Vagina (tissue), 2 donors: Measurements from ENCODE around the gene EEF2K. TPM values are rescaled to one million over a fixed set of nuclear protein-coding genes. Genes with fewer than 3 reads are reported as not detected.
"Not testable (repeated sequence)": the region's sequence is repeated elsewhere in the genome, so short reads cannot be mapped to it uniquely, and the experiment has no call there.

Source experiments
- DNase-seq, 2 donors: peaks; one replicate each; pipeline ENCODE4 v3.0.0-alpha.2; 2017; ENCODE audit errors: extremely low spot score in 2 of 2
- H3K27ac ChIP-seq: fragments of 200-600 bp; sonication (generic); one replicate; pipeline ENCODE4 v1.5.1; 2019
- H3K27me3 ChIP-seq: fragments of 200-600 bp; sonication (generic); one replicate; pipeline ENCODE4 v1.5.1; 2019
- H3K36me3 ChIP-seq, 2 donors: fragments of 200-600 bp; sonication (generic); one replicate each; pipeline ENCODE4 v1.5.1; 2017 to 2019
- H3K4me1 ChIP-seq: fragments of 200-600 bp; sonication (generic); one replicate; pipeline ENCODE4 v1.5.1; 2019
- H3K4me3 ChIP-seq, 2 donors: fragments of 200-600 bp; sonication (generic); 1 replicate in 1 of 2; 2 replicates in 1 of 2; pipeline ENCODE4 v1.5.1; 2016 to 2019
- H3K9me3 ChIP-seq: fragments of 200-600 bp; sonication (generic); one replicate; pipeline ENCODE4 v1.5.1; 2019
- POLR2A ChIP-seq, 2 donors: fragments of 450-650 bp; IDR thresholded peaks; one replicate each; pipeline ENCODE4 v1.6.1; 2017; ENCODE audit warnings: antibody characterized with exemption in 2 of 2, mild to moderate bottlenecking in 2 of 2, moderate library complexity in 2 of 2
- POLR2AphosphoS5 ChIP-seq, 2 donors: sonication (generic); formaldehyde crosslinking; IDR thresholded peaks; one replicate each; pipeline ENCODE4 v1.9.0; 2017; ENCODE audit warnings: antibody characterized with exemption in 2 of 2, mild to moderate bottlenecking in 2 of 2, low read depth in 1 of 2; ENCODE audit not compliant: insufficient read depth in 1 of 2
- intact Hi-C: fragments of 100-400 bp; cut with DNase I; formaldehyde crosslinking; loops from one replicate; pipeline ENCODE4 v1.15.1; 2023
- total RNA-seq: library from RNA; depleted of rRNA; stranded (reverse); fragments of >200 nt; gene quantifications from one replicate; pipeline ENCODE4 v1.2.3, GENCODE V29; 2016
- TF ChIP-seq, protein P1 (sequence below), 3 experiments: fragments of 450-650 bp in 2 of 3; fragments of 200-600 bp in 1 of 3; sonication (generic) in 1 of 3; IDR thresholded peaks; one replicate each; pipeline ENCODE4 v1.5.1; 2017 to 2019; ENCODE audit warnings: antibody characterized with exemption in 3 of 3, mild to moderate bottlenecking in 2 of 3, moderate library complexity in 2 of 3

EEF2K gene
- total RNA-seq, 1 donor from 2014 or later: 50.3 TPM

DNA sequence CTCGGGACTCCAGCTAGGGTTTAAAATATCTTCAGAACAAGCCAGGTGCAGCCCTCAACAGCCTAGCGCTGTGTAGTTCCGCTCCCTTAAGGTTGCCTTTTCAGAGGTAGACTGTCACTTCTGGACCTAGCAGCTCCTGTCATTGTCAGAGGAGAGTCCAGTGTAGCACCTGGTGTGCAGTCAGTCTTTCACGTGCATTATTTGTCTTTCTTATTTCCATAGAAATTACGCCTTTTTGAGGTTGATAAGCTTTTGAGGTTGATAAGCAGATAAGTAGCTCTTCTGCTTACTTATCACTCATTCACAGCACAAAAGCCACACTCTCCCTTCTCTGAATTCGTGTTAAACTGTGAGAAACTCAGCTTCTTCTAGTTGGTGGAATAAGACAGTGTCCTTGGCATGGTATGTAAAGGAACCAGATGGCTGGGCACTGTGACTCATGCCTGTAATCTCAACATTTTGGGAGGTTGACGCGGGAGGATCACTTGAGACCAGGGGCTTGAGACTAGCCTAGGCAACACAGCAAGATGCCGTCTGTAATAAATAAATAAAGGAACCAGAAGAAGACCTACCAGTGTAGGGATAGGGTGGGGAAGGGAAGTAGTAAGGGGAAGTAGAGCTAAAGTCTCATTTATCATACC lies 10.2 kb downstream of the EEF2K start:
- intact Hi-C loops: no loop called here
- TF ChIP-seq, protein P1, sequence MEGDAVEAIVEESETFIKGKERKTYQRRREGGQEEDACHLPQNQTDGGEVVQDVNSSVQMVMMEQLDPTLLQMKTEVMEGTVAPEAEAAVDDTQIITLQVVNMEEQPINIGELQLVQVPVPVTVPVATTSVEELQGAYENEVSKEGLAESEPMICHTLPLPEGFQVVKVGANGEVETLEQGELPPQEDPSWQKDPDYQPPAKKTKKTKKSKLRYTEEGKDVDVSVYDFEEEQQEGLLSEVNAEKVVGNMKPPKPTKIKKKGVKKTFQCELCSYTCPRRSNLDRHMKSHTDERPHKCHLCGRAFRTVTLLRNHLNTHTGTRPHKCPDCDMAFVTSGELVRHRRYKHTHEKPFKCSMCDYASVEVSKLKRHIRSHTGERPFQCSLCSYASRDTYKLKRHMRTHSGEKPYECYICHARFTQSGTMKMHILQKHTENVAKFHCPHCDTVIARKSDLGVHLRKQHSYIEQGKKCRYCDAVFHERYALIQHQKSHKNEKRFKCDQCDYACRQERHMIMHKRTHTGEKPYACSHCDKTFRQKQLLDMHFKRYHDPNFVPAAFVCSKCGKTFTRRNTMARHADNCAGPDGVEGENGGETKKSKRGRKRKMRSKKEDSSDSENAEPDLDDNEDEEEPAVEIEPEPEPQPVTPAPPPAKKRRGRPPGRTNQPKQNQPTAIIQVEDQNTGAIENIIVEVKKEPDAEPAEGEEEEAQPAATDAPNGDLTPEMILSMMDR (IDR thresholded peaks at IDR 0.05): no peak
- no peak for TF ChIP-seq POLR2A (IDR thresholded peaks at IDR 0.05)
- H3K36me3 ChIP-seq: peaks cover 0 to 7% of the 10 kb centered on the region in 2 donors

DNA sequence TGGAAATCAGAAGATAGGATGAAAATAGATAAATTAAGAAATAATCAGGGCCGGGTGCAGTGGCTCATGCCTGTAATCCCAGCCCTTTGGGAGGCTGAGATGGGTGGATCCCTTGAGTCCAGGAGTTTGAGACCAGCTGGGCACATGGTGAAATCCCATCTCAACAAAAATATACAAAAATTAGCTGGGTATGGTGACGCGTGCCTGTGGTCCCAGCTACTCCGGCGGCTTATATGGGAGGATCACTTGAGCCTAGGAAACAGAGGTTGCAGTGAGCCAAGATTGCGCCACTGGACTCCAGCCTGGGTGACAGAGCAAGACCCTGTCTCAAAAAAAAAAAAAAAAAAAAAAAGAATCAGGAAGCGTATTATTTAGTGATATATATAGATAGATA lies 10.8 kb downstream of the EEF2K start:
- intact Hi-C loops, DNase-seq, H3K4me3 ChIP-seq, H3K36me3 ChIP-seq, H3K9me3 ChIP-seq, H3K27ac ChIP-seq, H3K27me3 ChIP-seq: not testable (repeated sequence)
- peaks cover 49% of the 10 kb centered on the region for H3K4me1 ChIP-seq

More for the DNA sequence above, 10.2 kb downstream of the EEF2K start:
- DNase-seq: no peak
- Histone ChIP-seq H3K27me3 (no peaks in the 10 kb centered on the region), H3K4me1 (peaks cover 55% of the 10 kb centered on the region), H3K4me3 (no peak overlapping the region), H3K27ac (no peak overlapping the region), H3K9me3 (no peaks in the 10 kb centered on the region)

DNA sequence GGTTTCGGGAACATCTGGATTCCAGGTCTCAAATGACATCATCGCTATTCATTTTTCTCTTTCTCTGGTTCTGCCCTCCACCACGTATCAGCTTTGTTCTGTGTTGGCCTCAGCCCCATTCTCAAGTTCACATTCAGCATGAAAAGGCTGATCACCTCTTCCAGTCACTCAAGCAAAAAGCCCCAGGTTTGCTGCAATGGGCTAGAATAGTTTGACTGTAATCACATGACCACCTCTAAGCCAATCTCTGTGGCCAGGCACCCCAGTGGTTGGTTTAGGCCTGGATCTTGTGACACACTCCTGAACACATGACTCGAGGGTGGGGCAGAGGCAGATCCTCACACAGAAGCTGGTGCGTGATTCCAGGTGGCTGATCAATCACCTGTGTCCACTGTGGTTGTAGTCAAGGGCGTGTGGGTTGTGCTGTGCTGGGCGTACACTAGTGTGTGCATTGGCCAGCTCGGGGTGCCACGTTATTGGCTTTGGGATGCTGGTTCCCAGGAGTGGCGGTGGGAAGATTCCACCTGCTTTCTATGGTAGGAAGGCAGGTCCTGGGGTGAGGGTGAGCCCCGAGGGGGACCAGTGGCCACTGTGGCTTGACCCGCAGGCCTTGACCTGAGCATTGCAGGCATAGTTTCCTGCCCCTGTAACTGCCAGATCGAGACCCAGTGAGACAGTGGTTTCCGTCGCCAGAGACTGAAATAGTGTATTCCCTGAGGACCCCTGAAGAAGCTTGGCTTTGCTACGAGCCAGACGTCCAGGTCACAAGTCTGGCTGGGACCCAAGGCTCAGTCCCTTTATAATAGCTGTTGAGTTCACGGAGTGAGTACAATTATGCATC lies 12.0 kb downstream of the EEF2K start:
- H3K4me1 ChIP-seq: peaks cover 39% of the 10 kb centered on the region
- intact Hi-C loops: no loop called here
- DNase-seq: no peak
- H3K36me3 ChIP-seq: peaks cover 0 to 6% of the 10 kb centered on the region in 2 donors
- H3K27me3 ChIP-seq: no peaks in the 10 kb centered on the region
- H3K4me3 ChIP-seq: no peak overlapping the region
- H3K27ac ChIP-seq: peak overlapping the region; percentile 28
- TF ChIP-seq POLR2A (IDR thresholded peaks at IDR 0.05) (no peak), POLR2AphosphoS5 (IDR thresholded peaks at IDR 0.05; ENCODE audit: insufficient read depth in 1 of 2, low read depth in 1 of 2) (no peak)
- TF ChIP-seq, protein P1 (IDR thresholded peaks at IDR 0.05): no peak
- H3K9me3 ChIP-seq: no peaks in the 10 kb centered on the region

DNA sequence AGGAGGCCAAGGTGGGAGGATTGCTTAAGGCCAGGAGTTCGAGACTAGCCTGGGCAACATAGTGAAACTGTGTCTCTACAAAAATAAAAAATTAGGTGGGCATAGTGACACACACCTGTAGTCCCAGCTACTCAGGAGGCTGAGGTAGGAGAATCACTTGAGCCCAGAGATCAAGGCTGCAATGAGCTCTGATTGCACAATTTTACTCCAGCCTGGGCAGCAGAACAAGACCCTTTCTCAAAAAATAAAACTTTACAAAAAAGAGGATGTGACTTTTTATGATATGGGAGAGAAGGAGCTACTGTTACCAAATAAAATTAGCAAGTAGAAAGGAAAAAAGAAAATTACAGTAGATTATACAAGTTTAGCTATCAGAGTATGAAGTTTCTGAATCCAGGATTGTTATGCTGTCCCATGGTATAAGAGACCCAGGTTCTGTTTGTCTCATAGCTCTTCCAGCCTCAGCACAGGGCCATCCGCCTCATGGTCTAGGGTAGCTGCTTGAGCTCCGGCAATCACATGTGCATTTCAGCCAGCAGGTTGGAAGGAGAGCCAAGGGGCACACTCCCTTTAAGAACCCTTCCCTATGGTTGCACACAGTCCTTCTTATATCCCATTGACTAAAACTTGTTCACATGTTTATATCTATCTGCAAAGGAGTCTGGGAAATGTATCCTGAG lies 13.5 kb downstream of the EEF2K start:
- intact Hi-C loops: no loop called here
- no peaks in the 10 kb centered on the region for H3K9me3 ChIP-seq
- no peak overlapping the region for H3K4me3 ChIP-seq
- H3K27me3 ChIP-seq: no peaks in the 10 kb centered on the region
- peaks cover 31% of the 10 kb centered on the region for H3K4me1 ChIP-seq
- TF ChIP-seq, protein P1 (IDR thresholded peaks at IDR 0.05): no peak
- TF ChIP-seq POLR2AphosphoS5 (IDR thresholded peaks at IDR 0.05; ENCODE audit: insufficient read depth in 1 of 2, low read depth in 1 of 2) (no peak), POLR2A (IDR thresholded peaks at IDR 0.05) (no peak)
- no peaks in the 10 kb centered on the region for H3K36me3 ChIP-seq
- peak overlapping the region; percentile 64 for H3K27ac ChIP-seq
- no peak for DNase-seq

GRCh38 chr16:22220069-22220440 lies 14.0 kb downstream of the EEF2K start:
- DNase-seq: no peak
- H3K4me1 ChIP-seq: peaks cover 33% of the 10 kb centered on the region
- no peak overlapping the region for H3K4me3 ChIP-seq
- no peaks in the 10 kb centered on the region for H3K9me3 ChIP-seq
- no peaks in the 10 kb centered on the region for H3K36me3 ChIP-seq
- intact Hi-C loops: no loop called here
- TF ChIP-seq, protein P1 (IDR thresholded peaks at IDR 0.05): no peak
- H3K27ac ChIP-seq: peak overlapping the region; percentile 64
- H3K27me3 ChIP-seq: no peaks in the 10 kb centered on the region
